GM12891 (cell line): Measurements from ENCODE around the gene MTAP.

Experiments used
- POLR2A ChIP-seq: IDR thresholded peaks from 2 replicates; pipeline ENCODE4 v1.6.1; 2011; ENCODE audit warnings: low read depth, low read length, control low read depth
- TAF1 ChIP-seq: IDR thresholded peaks from 2 replicates; pipeline ENCODE4 v1.6.1; 2011; ENCODE audit warnings: low read depth, low read length, control low read depth

DNA sequence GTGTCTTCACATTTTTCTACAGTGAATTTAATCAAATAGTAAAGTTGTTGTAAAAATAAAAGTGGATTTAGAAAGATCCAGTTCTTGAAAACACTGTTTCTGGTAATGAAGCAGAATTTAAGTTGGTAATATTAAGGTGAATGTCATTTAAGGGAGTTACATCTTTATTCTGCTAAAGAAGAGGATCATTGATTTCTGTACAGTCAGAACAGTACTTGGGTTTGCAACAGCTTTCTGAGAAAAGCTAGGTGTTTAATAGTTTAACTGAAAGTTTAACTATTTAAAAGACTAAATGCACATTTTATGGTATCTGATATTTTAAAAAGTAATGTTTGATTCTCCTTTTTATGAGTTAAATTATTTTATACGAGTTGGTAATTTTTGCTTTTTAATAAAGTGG lies 60.4 kb downstream of the MTAP start:
- TF ChIP-seq POLR2A (no peak), TAF1 (no peak)
